Loucy (cell line): ENCODE measurements around the gene RFNG.

Experiments
- CTCF ChIP-seq: fragments of 200-600 bp; sonication (generic); conservative IDR thresholded peaks from 2 replicates; pipeline ENCODE4 v1.5.1; 2014; ENCODE audit warnings: mild to moderate bottlenecking, antibody characterized with exemption, low read length
- EZH2phosphoT487 ChIP-seq: fragments of 200-600 bp; IDR thresholded peaks from 2 replicates; pipeline ENCODE4 v1.6.1; 2018; ENCODE audit warnings: antibody characterized with exemption, mild to moderate bottlenecking, moderate library complexity, borderline replicate concordance

- TF ChIP-seq CTCF (peak; percentile 68), EZH2phosphoT487 (no peak)
Measured at GRCh38 chr17:82030470-82031302, 20.9 kb downstream of the RFNG start.
